NCI-H69 (cell line): ENCODE measurements around the gene CEP164.
"Not testable (repeated sequence)": the region's sequence is repeated elsewhere in the genome, so short reads cannot be mapped to it uniquely, and the experiment has no call there.

Source experiments
- DNase-seq: peaks from one replicate; lab custom pipeline; 2025; lab: John Stamatoyannopoulos, UW

Gene CEP164

DNA sequence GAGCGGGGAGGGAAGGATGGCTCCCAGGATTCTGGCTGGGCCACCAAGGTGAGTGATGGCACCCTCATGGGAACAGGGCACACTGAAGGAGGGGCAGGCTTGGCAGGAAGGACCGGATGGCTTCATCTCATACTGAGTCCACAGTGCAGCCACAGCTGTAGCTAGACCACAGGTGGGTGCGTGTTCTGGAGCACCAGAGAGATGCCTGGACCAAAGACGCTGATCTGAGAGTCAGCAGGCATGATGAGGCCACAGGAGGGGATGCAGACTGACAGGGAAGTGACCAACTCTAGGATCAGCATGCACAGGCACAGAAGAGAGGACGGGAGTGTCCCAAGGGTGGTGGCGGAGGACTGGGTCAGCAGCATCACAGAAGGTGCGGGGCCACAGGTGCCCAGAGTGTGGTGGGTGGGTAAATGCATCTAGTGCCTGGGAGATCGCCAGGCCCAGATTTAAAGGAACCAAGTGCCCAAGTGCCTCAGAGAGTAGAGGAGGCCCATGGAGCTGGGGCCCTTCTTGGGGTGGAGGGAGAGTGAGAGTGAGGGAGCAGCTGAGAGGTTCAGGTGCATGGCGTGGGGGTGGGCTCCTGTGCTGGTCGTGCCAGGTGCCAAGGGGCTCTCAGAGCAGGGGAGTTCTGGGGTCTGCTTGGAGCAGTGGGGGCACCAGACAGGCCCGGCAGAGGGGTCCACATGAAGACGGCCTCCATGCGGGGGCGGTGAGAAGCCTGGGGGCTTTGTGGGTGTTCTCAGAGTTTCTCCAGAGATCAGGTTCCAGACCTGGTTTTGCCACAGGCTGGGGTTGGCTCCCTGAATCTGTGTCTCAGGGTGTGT lies 113.7 kb downstream of the CEP164 start:
- DNase-seq: no peak

- no peak for DNase-seq
Observed at GRCh38 chr11:117442049-117442868, 114.6 kb downstream of the CEP164 start.

GRCh38 chr11:117442869-117443239 lies 115.2 kb downstream of the CEP164 start:
- no peak for DNase-seq

- DNase-seq: peak; percentile 71
Observed at GRCh38 chr11:117443266-117444186, 115.9 kb downstream of the CEP164 start.

- peak; percentile 65 for DNase-seq
Observed at GRCh38 chr11:117444256-117444655, 116.6 kb downstream of the CEP164 start.

DNA sequence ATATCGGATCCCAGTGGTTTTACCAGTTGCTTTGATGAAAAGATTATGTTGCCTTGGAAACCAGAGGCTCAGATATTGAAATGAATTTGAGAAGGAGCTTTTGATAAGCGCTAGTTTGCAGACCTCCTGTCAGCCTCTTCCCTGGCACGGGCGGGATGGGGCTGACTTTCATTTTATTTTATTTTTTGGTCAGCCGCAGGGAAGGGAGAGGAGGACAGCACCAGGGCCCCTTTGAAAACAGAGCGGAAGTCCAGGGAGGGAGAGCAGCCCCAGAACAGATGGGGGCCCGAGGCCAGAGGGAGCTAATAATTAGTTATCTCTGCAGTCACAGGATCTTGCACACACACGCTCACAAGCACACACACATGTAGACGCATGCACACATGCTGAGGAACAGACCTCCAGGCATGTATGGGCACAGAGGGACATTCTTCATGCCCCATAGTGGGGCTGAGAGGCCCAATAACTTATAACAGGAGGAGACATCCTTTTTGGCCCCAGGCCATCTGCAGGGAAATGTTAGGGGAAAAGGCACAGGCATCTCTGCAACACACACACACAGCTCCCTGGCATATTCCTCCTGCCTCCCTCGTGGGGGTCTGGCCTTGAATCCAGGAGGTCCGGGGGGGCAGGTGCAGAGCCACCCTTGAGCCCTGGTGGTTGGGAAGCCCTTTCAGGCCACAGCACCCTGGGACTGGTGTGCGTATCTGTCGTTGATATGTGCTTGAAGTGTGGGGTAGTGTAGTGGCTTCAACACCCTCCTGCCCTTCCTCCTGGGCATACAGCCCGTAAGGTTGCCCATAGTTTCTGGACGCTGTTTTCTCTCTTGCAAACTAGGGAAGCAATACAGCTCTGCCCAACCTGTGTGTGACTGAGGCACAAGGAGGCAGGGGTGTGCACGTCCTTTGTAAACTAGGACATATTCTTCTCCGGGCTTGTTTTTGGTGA lies 117.3 kb downstream of the CEP164 start:
- DNase-seq: peak; percentile 53

GRCh38 chr11:117449111-117449693 lies 121.5 kb downstream of the CEP164 start:
- no peak for DNase-seq

GRCh38 chr11:117453886-117454563 lies 126.4 kb downstream of the CEP164 start:
- DNase-seq: no peak

DNA sequence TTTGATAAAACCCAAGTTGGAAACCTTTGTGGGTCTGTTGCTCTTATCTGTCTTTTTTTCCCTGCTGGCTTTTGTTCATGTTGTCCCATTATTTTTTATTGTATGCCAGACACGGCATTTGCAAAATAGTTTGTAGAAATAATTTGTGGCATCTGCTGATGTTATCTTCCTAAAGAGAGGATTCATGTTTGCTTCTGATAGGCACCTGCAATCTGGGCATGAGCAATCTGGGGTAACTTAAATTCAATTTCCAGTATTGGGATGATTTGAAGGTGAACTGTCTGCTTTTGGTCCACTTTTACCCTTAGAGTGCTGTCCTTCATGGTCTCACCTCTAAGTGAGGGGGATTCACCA lies 126.9 kb downstream of the CEP164 start:
- DNase-seq: no peak

GRCh38 chr11:117456027-117456720 lies 128.5 kb downstream of the CEP164 start:
- no peak for DNase-seq

DNA sequence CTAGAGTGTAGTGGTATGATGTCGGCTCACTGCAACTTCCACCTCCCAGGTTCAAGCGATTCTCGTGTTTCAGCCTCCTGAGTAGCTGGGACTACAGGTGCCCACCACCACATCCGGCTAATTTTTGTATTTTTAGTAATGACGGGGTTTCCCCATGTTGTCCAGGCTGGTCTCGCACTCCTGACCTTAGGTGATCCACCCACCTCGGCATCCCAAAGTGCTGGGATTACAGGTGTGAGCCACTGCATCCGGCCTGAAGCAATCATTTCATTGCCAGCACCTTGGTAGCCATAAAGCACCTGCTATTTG lies 129.0 kb downstream of the CEP164 start:
- not testable (repeated sequence) for DNase-seq

GRCh38 chr11:117457031-117457785 lies 129.6 kb downstream of the CEP164 start:
- DNase-seq: peak; percentile 92

DNA sequence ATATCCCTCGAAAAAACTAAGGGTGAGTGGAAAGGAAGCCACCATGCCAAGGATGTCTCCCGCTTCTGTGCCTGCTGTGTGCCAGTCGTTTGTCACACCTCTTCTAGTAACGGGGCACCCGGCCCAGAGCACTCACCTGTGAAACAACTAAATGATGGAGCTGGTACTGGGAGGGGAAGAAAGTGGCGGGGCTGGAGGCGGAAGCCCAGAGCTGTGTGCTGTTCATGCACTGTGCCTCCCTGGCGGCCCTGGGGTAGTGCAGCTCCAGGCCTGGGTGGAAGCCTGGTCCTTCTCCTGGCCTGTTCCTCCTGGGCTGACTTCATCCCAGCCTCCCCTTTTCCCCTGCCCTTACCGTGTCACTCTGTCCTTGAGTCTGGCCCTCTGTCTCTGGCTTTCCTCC lies 130.2 kb downstream of the CEP164 start:
- peak; percentile 72 for DNase-seq

GRCh38 chr11:117458275-117459122 lies 130.8 kb downstream of the CEP164 start:
- peak; percentile 83 for DNase-seq

- no peak for DNase-seq
Observed at GRCh38 chr11:117459123-117459978, 131.7 kb downstream of the CEP164 start.

- DNase-seq: no peak
Observed at GRCh38 chr11:117459979-117460300, 132.3 kb downstream of the CEP164 start.
